ENCODE measurements around the gene C16orf90.
A peak's percentile ranks its signal among the peaks of the same experiment; 100 is the strongest.
"Not testable (repeated sequence)": the region's sequence is repeated elsewhere in the genome, so short reads cannot be mapped to it uniquely, and the experiment has no call there.

C16orf90 gene

GRCh38 chr16:3482659-3483241, 12.5 kb downstream of the C16orf90 start:
- no peak for DNase-seq

GRCh38 chr16:3481696-3482658, 13.3 kb downstream of the C16orf90 start:
- no peak for DNase-seq

- no peak for DNase-seq
Observed at GRCh38 chr16:3480901-3481695, 14.2 kb downstream of the C16orf90 start.

GRCh38 chr16:3479654-3480216, 15.6 kb downstream of the C16orf90 start:
- no peak for DNase-seq

- DNase-seq, result no peak
Observed at GRCh38 chr16:3478242-3478925, 16.9 kb downstream of the C16orf90 start.

GRCh38 chr16:3476409-3476808, 18.9 kb downstream of the C16orf90 start:
- DNase-seq, result no peak

- no peak for DNase-seq
Observed at GRCh38 chr16:3475604-3476375, 19.5 kb downstream of the C16orf90 start.

GRCh38 chr16:3474870-3475269, 20.4 kb downstream of the C16orf90 start:
- DNase-seq, result not testable (repeated sequence)

- DNase-seq, result no peak
Observed at GRCh38 chr16:3474136-3474779, 21.0 kb downstream of the C16orf90 start.

GRCh38 chr16:3473596-3473943, 21.7 kb downstream of the C16orf90 start:
- not testable (repeated sequence) for DNase-seq

- DNase-seq, result no peak
Observed at GRCh38 chr16:3472878-3473595, 22.3 kb downstream of the C16orf90 start.

- no peak for DNase-seq
Observed at GRCh38 chr16:3471518-3472176, 23.6 kb downstream of the C16orf90 start.

GRCh38 chr16:3470723-3471122, 24.6 kb downstream of the C16orf90 start:
- no peak for DNase-seq

- DNase-seq, result no peak
Observed at GRCh38 chr16:3469736-3470135, 25.6 kb downstream of the C16orf90 start.

GRCh38 chr16:3468501-3468900, 26.8 kb downstream of the C16orf90 start:
- DNase-seq, result no peak

GRCh38 chr16:3467921-3468320, 27.4 kb downstream of the C16orf90 start:
- peak; percentile 36 for DNase-seq

GRCh38 chr16:3467182-3467581, 28.1 kb downstream of the C16orf90 start:
- no peak for DNase-seq

GRCh38 chr16:3465911-3466584, 29.2 kb downstream of the C16orf90 start:
- DNase-seq, result no peak

- DNase-seq, result no peak
Observed at GRCh38 chr16:3465301-3465700, 30.0 kb downstream of the C16orf90 start.
